ENCODE results near the gene DELE1.

GRCh38 chr5:141928051-141928450 is 4.4 kb downstream of the DELE1 start:
- TF ChIP-seq SNAI2 (CRISPR knock-in tag; IDR thresholded peaks at IDR 0.05) (no peak), PATZ1 (CRISPR knock-in tag; IDR thresholded peaks at IDR 0.05; ENCODE audit: borderline replicate concordance) (no peak), ESRRG (CRISPR knock-in tag; IDR thresholded peaks at IDR 0.05) (no peak), POU6F1 (CRISPR knock-in tag; IDR thresholded peaks at IDR 0.05; ENCODE audit: borderline replicate concordance, low read depth) (no peak), ARNTL (CRISPR knock-in tag; IDR thresholded peaks at IDR 0.05; ENCODE audit: borderline replicate concordance, low read depth) (no peak), CREB5 (CRISPR knock-in tag; IDR thresholded peaks at IDR 0.05; ENCODE audit: low read depth) (no peak), ZFP3 (CRISPR knock-in tag; IDR thresholded peaks at IDR 0.05) (no peak), ZFP30 (CRISPR knock-in tag; IDR thresholded peaks at IDR 0.05) (no peak), RARB (CRISPR knock-in tag; IDR thresholded peaks at IDR 0.05) (no peak), ZNF70 (CRISPR knock-in tag; IDR thresholded peaks at IDR 0.05) (no peak), OSR1 (CRISPR knock-in tag; IDR thresholded peaks at IDR 0.05) (no peak), ZNF565 (CRISPR knock-in tag; conservative IDR thresholded peaks at IDR 0.05; ENCODE audit: low read depth) (no peak), TOX (CRISPR knock-in tag; IDR thresholded peaks at IDR 0.05; ENCODE audit: borderline replicate concordance) (no peak)
